Stimulated activated naive B cell treated with anti-CD40 and anti-IgM and Interleukin-4, amounts not matched to agents 10 μg/mL and 1 μg/mL and 100 μg/mL, for 72 hours (primary cell): ENCODE results near the gene APOBEC3B.
"Not testable (repeated sequence)": the region's sequence is repeated elsewhere in the genome, so short reads cannot be mapped to it uniquely, and the experiment has no call there.

ENCODE experiments used
- ATAC-seq, 2 donors: fragments of 150-1000 bp; cut with Tn5 transposase; replicated peaks; 2 replicates each; pipeline ENCODE4 v1.10.0; 2021; ENCODE audit warnings: moderate library complexity in 1 of 2
- DNase-seq: peaks from one replicate; pipeline ENCODE4 v3.0.0; 2021
- H3K27ac Mint-ChIP-seq: one replicate; pipeline ENCODE4 v1.8.0; 2022; ENCODE audit warnings: mild to moderate bottlenecking, mixed read lengths
- H3K27me3 Mint-ChIP-seq, 2 donors: one replicate each; pipeline ENCODE4 v1.8.0; 2022; ENCODE audit warnings: mixed read lengths in 2 of 2
- H3K36me3 Mint-ChIP-seq, 2 donors: one replicate each; pipeline ENCODE4 v1.8.0; 2022; ENCODE audit warnings: mixed read lengths in 2 of 2, mild to moderate bottlenecking in 1 of 2
- H3K4me1 Mint-ChIP-seq, 2 donors: one replicate each; pipeline ENCODE4 v1.8.0; 2022; ENCODE audit warnings: mixed read lengths in 2 of 2, mild to moderate bottlenecking in 1 of 2
- H3K4me3 Mint-ChIP-seq, 2 donors: one replicate each; pipeline ENCODE4 v1.8.0; 2022; ENCODE audit warnings: mild to moderate bottlenecking in 2 of 2, mixed read lengths in 2 of 2, moderate library complexity in 1 of 2
- H3K9me3 Mint-ChIP-seq, 2 donors: one replicate each; pipeline ENCODE4 v1.8.0; 2022; ENCODE audit warnings: mixed read lengths in 2 of 2, mild to moderate bottlenecking in 1 of 2

Gene APOBEC3B

GRCh38 chr22:38955250-38955905 is 26.8 kb upstream of the APOBEC3B start:
- ATAC-seq (no peak), DNase-seq (no peak)
- H3K4me1 Mint-ChIP-seq = peaks cover 28 to 31% of the 10 kb centered on the region in 2 donors
- no peak overlapping the region for H3K4me3 Mint-ChIP-seq
- no peak overlapping the region for H3K27ac Mint-ChIP-seq
- no peaks in the 10 kb centered on the region for H3K9me3 Mint-ChIP-seq
- H3K27me3 Mint-ChIP-seq = peaks cover 7 to 49% of the 10 kb centered on the region in 2 donors
- no peaks in the 10 kb centered on the region for H3K36me3 Mint-ChIP-seq

- Mint-ChIP-seq H3K36me3 (no peaks in the 10 kb centered on the region), H3K27ac (no peak overlapping the region), H3K4me3 (no peak overlapping the region), H3K27me3 (peaks cover 7 to 44% of the 10 kb centered on the region in 2 donors), H3K4me1 (peaks cover 28 to 31% of the 10 kb centered on the region in 2 donors), H3K9me3 (no peaks in the 10 kb centered on the region)
- DNase-seq = no peak
- no peak for ATAC-seq
Observed at GRCh38 chr22:38955926-38956325, 26.2 kb upstream of the APOBEC3B start.

GRCh38 chr22:38956551-38956950 is 25.6 kb upstream of the APOBEC3B start:
- ATAC-seq (no peak), DNase-seq (no peak)
- no peak overlapping the region for H3K27ac Mint-ChIP-seq
- peaks cover 28 to 31% of the 10 kb centered on the region in 2 donors for H3K4me1 Mint-ChIP-seq
- H3K36me3 Mint-ChIP-seq = no peaks in the 10 kb centered on the region
- H3K27me3 Mint-ChIP-seq = peaks cover 7 to 39% of the 10 kb centered on the region in 2 donors
- H3K9me3 Mint-ChIP-seq = no peaks in the 10 kb centered on the region
- H3K4me3 Mint-ChIP-seq = no peak overlapping the region

- peaks cover 7 to 39% of the 10 kb centered on the region in 2 donors for H3K27me3 Mint-ChIP-seq
- H3K4me3 Mint-ChIP-seq = no peak within 1 kb of the TSS
- H3K4me1 Mint-ChIP-seq = peaks cover 25 to 31% of the 10 kb centered on the region in 2 donors
- ATAC-seq (peak in 1 of 2 donors; percentile 31), DNase-seq (no peak)
- no peak within 1 kb of the TSS for H3K27ac Mint-ChIP-seq
- no peaks in the 10 kb centered on the region for H3K9me3 Mint-ChIP-seq
- H3K36me3 Mint-ChIP-seq = no peaks in the 10 kb centered on the region
Observed at GRCh38 chr22:38957046-38957770, 24.9 kb upstream of the APOBEC3B start, which contains the start of gene APOBEC3A. TSS of gene APOBEC3A (plus strand) at chr22:38957609. CDS start at chr22:38957692, 83 bp downstream.

- peaks cover 25 to 30% of the 10 kb centered on the region in 2 donors for H3K4me1 Mint-ChIP-seq
- H3K4me3 Mint-ChIP-seq = no peak overlapping the region
- H3K36me3 Mint-ChIP-seq = no peaks in the 10 kb centered on the region
- no peak for DNase-seq
- peaks cover 7 to 39% of the 10 kb centered on the region in 2 donors for H3K27me3 Mint-ChIP-seq
- H3K27ac Mint-ChIP-seq = no peak overlapping the region
- no peak for ATAC-seq
- H3K9me3 Mint-ChIP-seq = no peaks in the 10 kb centered on the region
Observed at GRCh38 chr22:38957808-38958650, 24.1 kb upstream of the APOBEC3B start.

GRCh38 chr22:38958651-38958943 is 23.6 kb upstream of the APOBEC3B start:
- H3K27me3 Mint-ChIP-seq = peaks cover 7 to 39% of the 10 kb centered on the region in 2 donors
- not testable (repeated sequence) for H3K4me3 Mint-ChIP-seq, DNase-seq, H3K27ac Mint-ChIP-seq, ATAC-seq, H3K36me3 Mint-ChIP-seq, H3K9me3 Mint-ChIP-seq
- peaks cover 23 to 24% of the 10 kb centered on the region in 2 donors for H3K4me1 Mint-ChIP-seq

- Mint-ChIP-seq H3K27ac (no peak overlapping the region), H3K4me3 (no peak overlapping the region), H3K4me1 (peaks cover 15 to 16% of the 10 kb centered on the region in 2 donors), H3K27me3 (peaks cover 7 to 39% of the 10 kb centered on the region in 2 donors), H3K9me3 (no peaks in the 10 kb centered on the region), H3K36me3 (no peaks in the 10 kb centered on the region)
- ATAC-seq (no peak), DNase-seq (no peak)
Observed at GRCh38 chr22:38959590-38959989, 22.6 kb upstream of the APOBEC3B start.

- not testable (repeated sequence) for H3K9me3 Mint-ChIP-seq, DNase-seq, H3K36me3 Mint-ChIP-seq, H3K27ac Mint-ChIP-seq, ATAC-seq, H3K4me3 Mint-ChIP-seq
- Mint-ChIP-seq H3K27me3 (peaks cover 7 to 38% of the 10 kb centered on the region in 2 donors), H3K4me1 (peaks cover 14 to 16% of the 10 kb centered on the region in 2 donors)
Observed at GRCh38 chr22:38960673-38961072, 21.5 kb upstream of the APOBEC3B start.

GRCh38 chr22:38963291-38963738 is 18.8 kb upstream of the APOBEC3B start:
- not testable (repeated sequence) for ATAC-seq, H3K36me3 Mint-ChIP-seq, H3K9me3 Mint-ChIP-seq, DNase-seq, H3K4me3 Mint-ChIP-seq, H3K27ac Mint-ChIP-seq
- Mint-ChIP-seq H3K27me3 (peaks cover 10 to 16% of the 10 kb centered on the region in 2 donors), H3K4me1 (peaks cover 9 to 17% of the 10 kb centered on the region in 2 donors)

GRCh38 chr22:38963872-38964271 is 18.3 kb upstream of the APOBEC3B start:
- DNase-seq (no peak), ATAC-seq (no peak)
- H3K4me1 Mint-ChIP-seq = peaks cover 9 to 18% of the 10 kb centered on the region in 2 donors
- H3K27ac Mint-ChIP-seq = no peak overlapping the region
- H3K36me3 Mint-ChIP-seq = no peaks in the 10 kb centered on the region
- H3K4me3 Mint-ChIP-seq = no peak overlapping the region
- H3K27me3 Mint-ChIP-seq = peaks cover 7 to 10% of the 10 kb centered on the region in 2 donors
- no peaks in the 10 kb centered on the region for H3K9me3 Mint-ChIP-seq

- peak overlapping the region; percentile 47 for H3K27ac Mint-ChIP-seq
- no peaks in the 10 kb centered on the region for H3K9me3 Mint-ChIP-seq
- no peak overlapping the region for H3K4me3 Mint-ChIP-seq
- ATAC-seq (no peak), DNase-seq (no peak)
- H3K4me1 Mint-ChIP-seq = peaks cover 9 to 18% of the 10 kb centered on the region in 2 donors
- H3K27me3 Mint-ChIP-seq = peaks cover 9 to 10% of the 10 kb centered on the region in 2 donors
- H3K36me3 Mint-ChIP-seq = no peaks in the 10 kb centered on the region
Observed at GRCh38 chr22:38964306-38964705, 17.8 kb upstream of the APOBEC3B start.

GRCh38 chr22:38964989-38965388 is 17.2 kb upstream of the APOBEC3B start:
- DNase-seq = no peak
- H3K27me3 Mint-ChIP-seq = peaks cover 6 to 12% of the 10 kb centered on the region in 2 donors

GRCh38 chr22:38965614-38966379 is 16.4 kb upstream of the APOBEC3B start:
- no peak overlapping the region for H3K27ac Mint-ChIP-seq
- no peaks in the 10 kb centered on the region for H3K36me3 Mint-ChIP-seq
- H3K4me1 Mint-ChIP-seq = peaks cover 9 to 18% of the 10 kb centered on the region in 2 donors
- DNase-seq = no peak
- no peak for ATAC-seq
- no peaks in the 10 kb centered on the region for H3K9me3 Mint-ChIP-seq
- no peak overlapping the region for H3K4me3 Mint-ChIP-seq
- H3K27me3 Mint-ChIP-seq = peaks cover 12 to 20% of the 10 kb centered on the region in 2 donors

More at GRCh38 chr22:38964989-38965388, 17.2 kb upstream of the APOBEC3B start:
- Mint-ChIP-seq H3K36me3 (no peaks in the 10 kb centered on the region), H3K9me3 (no peaks in the 10 kb centered on the region), H3K27ac (no peak overlapping the region), H3K4me3 (no peak overlapping the region), H3K4me1 (peaks cover 9 to 18% of the 10 kb centered on the region in 2 donors)
- no peak for ATAC-seq

GRCh38 chr22:38966380-38966702 is 15.8 kb upstream of the APOBEC3B start:
- Mint-ChIP-seq H3K36me3 (no peaks in the 10 kb centered on the region), H3K4me1 (peaks cover 9 to 18% of the 10 kb centered on the region in 2 donors), H3K27me3 (peaks cover 14 to 25% of the 10 kb centered on the region in 2 donors), H3K9me3 (no peaks in the 10 kb centered on the region), H3K27ac (no peak overlapping the region), H3K4me3 (no peak overlapping the region)
- DNase-seq = no peak
- ATAC-seq = no peak
